ENCODE results near the gene SLC49A3.
A peak's percentile ranks its signal among the peaks of the same experiment; 100 is the strongest.
"Not testable (repeated sequence)": the region's sequence is repeated elsewhere in the genome, so short reads cannot be mapped to it uniquely, and the experiment has no call there.

The SLC49A3 gene

GRCh38 chr4:681736-682451 lies 7.1 kb downstream of the SLC49A3 start:
- peak; percentile 60 for DNase-seq (ENCODE audit: low spot score)

- DNase-seq (ENCODE audit: low spot score): peak; percentile 57
These were observed 7.9 kb downstream of the SLC49A3 start for GRCh38 chr4:680928-681645.

- DNase-seq (ENCODE audit: low spot score): no peak
These were observed 8.4 kb downstream of the SLC49A3 start for GRCh38 chr4:680551-680927.

GRCh38 chr4:680091-680490 lies 8.9 kb downstream of the SLC49A3 start:
- no peak for DNase-seq (ENCODE audit: low spot score)

GRCh38 chr4:679629-680028 lies 9.3 kb downstream of the SLC49A3 start:
- DNase-seq (ENCODE audit: low spot score): no peak

- no peak for DNase-seq (ENCODE audit: low spot score)
These were observed 9.9 kb downstream of the SLC49A3 start for GRCh38 chr4:679104-679481.

GRCh38 chr4:678331-679103 lies 10.4 kb downstream of the SLC49A3 start:
- DNase-seq (ENCODE audit: low spot score): no peak

- no peak for DNase-seq (ENCODE audit: low spot score)
These were observed 11.3 kb downstream of the SLC49A3 start for GRCh38 chr4:677431-678293.

GRCh38 chr4:676871-677235 lies 12.1 kb downstream of the SLC49A3 start:
- peak; percentile 82 for DNase-seq (ENCODE audit: low spot score)

- DNase-seq (ENCODE audit: low spot score): peak; percentile 85
These were observed 12.7 kb downstream of the SLC49A3 start for GRCh38 chr4:675980-676870.

- no peak for DNase-seq (ENCODE audit: low spot score)
These were observed 13.7 kb downstream of the SLC49A3 start for GRCh38 chr4:675036-675882.

GRCh38 chr4:674172-675035 lies 14.5 kb downstream of the SLC49A3 start, which contains the start of the genes ATP5ME and MYL5:
Gene ATP5ME (minus strand): TSS chr4:674276. CDS start chr4:674247, 29 bp downstream.
Gene MYL5 (plus strand): TSS chr4:674542. CDS start chr4:678027, 3,485 bp downstream.
- DNase-seq (ENCODE audit: low spot score): peak; percentile 100

GRCh38 chr4:673349-674091 lies 15.4 kb downstream of the SLC49A3 start:
- no peak for DNase-seq (ENCODE audit: low spot score)

- DNase-seq (ENCODE audit: low spot score): no peak
These were observed 17.2 kb downstream of the SLC49A3 start for GRCh38 chr4:671769-672168.

- not testable (repeated sequence) for DNase-seq (ENCODE audit: low spot score)
These were observed 19.0 kb downstream of the SLC49A3 start for GRCh38 chr4:669806-670559.

GRCh38 chr4:668219-668618 lies 20.7 kb downstream of the SLC49A3 start:
- DNase-seq (ENCODE audit: low spot score): not testable (repeated sequence)

- DNase-seq (ENCODE audit: low spot score): no peak
These were observed 21.4 kb downstream of the SLC49A3 start for GRCh38 chr4:667545-667925.

All from germinal center (tissue), 1 donor.